GM23248 (cell line): ENCODE results near the gene EFCAB11. TPM values are rescaled to one million over a fixed set of nuclear protein-coding genes. Genes with fewer than 3 reads are reported as not detected.

Source experiments
- DNase-seq: peaks from one replicate; pipeline ENCODE4 v3.0.0-alpha.2; 2015
- H2AFZ ChIP-seq: fragments of 200-600 bp; sonication (generic); 2 replicates; pipeline ENCODE4 v1.6.1; 2016; ENCODE audit warnings: antibody characterized with exemption
- H3F3A ChIP-seq: fragments of 200-600 bp; sonication (generic); 2 replicates; pipeline ENCODE4 v1.6.1; 2016; ENCODE audit warnings: mild to moderate bottlenecking, antibody characterized with exemption, mixed run types; ENCODE audit not compliant: insufficient read depth
- H3K27ac ChIP-seq: fragments of 200-600 bp; sonication (generic); 2 replicates; pipeline ENCODE4 v1.5.1; 2016; ENCODE audit warnings: mild to moderate bottlenecking
- H3K27me3 ChIP-seq: fragments of 200-600 bp; sonication (generic); replicated peaks from 2 replicates; pipeline ENCODE4 v1.6.1; 2016; ENCODE audit warnings: mild to moderate bottlenecking; ENCODE audit not compliant: insufficient read depth
- H3K36me3 ChIP-seq: fragments of 200-600 bp; sonication (generic); 2 replicates; pipeline ENCODE4 v1.6.1; 2016; ENCODE audit warnings: low read depth, mild to moderate bottlenecking
- H3K4me1 ChIP-seq: fragments of 200-600 bp; sonication (generic); 2 replicates; pipeline ENCODE4 v1.6.1; 2016; ENCODE audit warnings: mild to moderate bottlenecking; ENCODE audit not compliant: insufficient read depth
- H3K4me2 ChIP-seq: fragments of 200-600 bp; sonication (generic); one replicate; pipeline ENCODE4 v1.6.1; 2016; ENCODE audit warnings: mild to moderate bottlenecking; ENCODE audit not compliant: unreplicated experiment
- H3K4me3 ChIP-seq: fragments of 200-600 bp; sonication (generic); 2 replicates; pipeline ENCODE4 v1.5.1; 2016; ENCODE audit warnings: mild to moderate bottlenecking
- H3K79me2 ChIP-seq: fragments of 200-600 bp; sonication (generic); 2 replicates; pipeline ENCODE4 v1.6.1; 2016; ENCODE audit warnings: mild to moderate bottlenecking; ENCODE audit not compliant: insufficient read depth
- H3K9ac ChIP-seq: fragments of 200-600 bp; sonication (generic); 2 replicates; pipeline ENCODE4 v1.6.1; 2016; ENCODE audit warnings: mild to moderate bottlenecking
- H3K9me2 ChIP-seq: fragments of 200-600 bp; sonication (generic); 2 replicates; pipeline ENCODE4 v1.6.1; 2016; ENCODE audit warnings: mixed run types, mild to moderate bottlenecking, moderate library complexity; ENCODE audit not compliant: insufficient read depth
- H3K9me3 ChIP-seq: fragments of 200-600 bp; sonication (generic); one replicate; pipeline ENCODE4 v1.6.1; 2017; ENCODE audit warnings: low read depth
- H4K20me1 ChIP-seq: fragments of 200-600 bp; sonication (generic); 2 replicates; pipeline ENCODE4 v1.6.0; 2016; ENCODE audit not compliant: insufficient read depth
- EZH2 ChIP-seq: fragments of 200-600 bp; sonication (generic); IDR thresholded peaks from 2 replicates; pipeline ENCODE4 v1.6.1; 2018; ENCODE audit warnings: antibody characterized with exemption, mild to moderate bottlenecking; ENCODE audit not compliant: insufficient read depth, poor library complexity, severe bottlenecking
- EZH2phosphoT487 ChIP-seq: fragments of 200-600 bp; sonication (generic); IDR thresholded peaks from 2 replicates; pipeline ENCODE4 v1.6.1; 2018; ENCODE audit warnings: antibody characterized with exemption, moderate library complexity, mild to moderate bottlenecking, low read depth; ENCODE audit not compliant: insufficient read depth
- WGBS, 2 experiments: methylation state at CpG; one replicate each; pipeline ENCODE4 v1.1.6; 2015 to 2017; ENCODE audit warnings: low lambda C conversion rate in 2 of 2, low coverage in 1 of 2; ENCODE audit errors: missing lambda C conversion rate in 2 of 2; 5-methylcytosine and 5-hydroxymethylcytosine counted together
- in situ Hi-C: fragments of 300-500 bp; cut with MboI; formaldehyde crosslinking; loops from 2 replicates; pipeline ENCODE4 v1.15.0; 2020
- polyA plus RNA-seq: library from polyadenylated mRNA; unstranded; fragments of >200 nt; fragmentation: Nextera tagmentation; extraction: Ambion mirVana; gene quantifications from 2 replicates; pipeline ENCODE4 v1.2.1, GENCODE V29; 2016
- total RNA-seq: library from RNA; depleted of rRNA; stranded (reverse); fragments of >200 nt; shearing (Covaris generic); gene quantifications from 2 replicates; pipeline ENCODE4 v1.2.3, GENCODE V29; 2014

Gene EFCAB11
- total and polyA plus RNA-seq, 2 experiments from 2014 or later: 7.9 to 16.4 TPM

GRCh38 chr14:89797148-89797547, 157.4 kb downstream of the EFCAB11 start:
- TF ChIP-seq EZH2: no peak
- TF ChIP-seq EZH2phosphoT487: no peak
- H3K27me3 ChIP-seq: no peaks in the 10 kb centered on the region
- H3K4me3 ChIP-seq: no peak overlapping the region
- H3K36me3 ChIP-seq: no peaks in the 10 kb centered on the region
- no peak overlapping the region for H3K4me2 ChIP-seq
- 55 to 58% methylated on average over 5 of the region's 5 CpGs for whole genome bisulfite sequencing, 2 experiments
- H3K79me2 ChIP-seq: no peaks in the 10 kb centered on the region
- no peak overlapping the region for H3K9ac ChIP-seq
- peaks cover 21% of the 10 kb centered on the region; the same call in 1 of the 2 replicates for H3K4me1 ChIP-seq
- no peak overlapping the region for H3K27ac ChIP-seq
- no peaks in the 10 kb centered on the region for H3K9me2 ChIP-seq
- in situ Hi-C loops: no loop called here
- H4K20me1 ChIP-seq: no peaks in the 10 kb centered on the region
- no peaks in the 10 kb centered on the region for H3K9me3 ChIP-seq
- DNase-seq: no peak
- H2AFZ ChIP-seq: no peak overlapping the region
- 0 out of 2 replicates have a peak, but pooled peaks cover 7% of the 10 kb centered on the region for H3F3A ChIP-seq

DNA sequence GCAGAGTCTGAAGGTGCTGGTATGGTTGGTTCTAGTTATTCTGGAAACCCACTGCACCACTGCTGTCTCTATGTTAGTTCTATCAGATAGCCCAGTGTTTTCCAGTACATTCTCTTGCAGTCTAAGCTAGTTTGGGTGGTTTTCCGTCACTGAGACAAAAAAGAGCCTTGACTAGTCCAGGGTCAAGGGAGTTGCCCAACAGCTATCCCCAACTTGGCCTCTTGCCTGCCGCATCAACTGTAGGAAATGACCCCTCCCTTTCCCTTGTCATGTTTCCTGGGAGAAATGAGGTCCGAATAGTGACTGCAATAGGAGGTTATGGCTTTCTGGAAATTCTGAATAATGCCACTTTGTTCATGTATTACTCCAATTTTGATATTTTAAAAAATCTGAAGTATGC, 160.4 kb downstream of the EFCAB11 start:
- no peak for TF ChIP-seq EZH2phosphoT487
- no peak for TF ChIP-seq EZH2
- Histone ChIP-seq H3K79me2 (no peaks in the 10 kb centered on the region), H3K9me2 (no peaks in the 10 kb centered on the region), H3K4me2 (no peak overlapping the region), H3K27ac (no peak overlapping the region), H2AFZ (no peak overlapping the region), H3K9me3 (no peaks in the 10 kb centered on the region), H4K20me1 (no peaks in the 10 kb centered on the region), H3F3A (no peaks in the 10 kb centered on the region), H3K9ac (no peak overlapping the region), H3K4me3 (no peak overlapping the region), H3K27me3 (no peaks in the 10 kb centered on the region), H3K4me1 (peaks cover 14% of the 10 kb centered on the region; the same call in 1 of the 2 replicates), H3K36me3 (no peaks in the 10 kb centered on the region)
- WGBS, 2 experiments: 27 to 31% methylated on average over 3 of the region's 3 CpGs
- in situ Hi-C loops: no loop called here
- DNase-seq: peak; percentile 53

DNA sequence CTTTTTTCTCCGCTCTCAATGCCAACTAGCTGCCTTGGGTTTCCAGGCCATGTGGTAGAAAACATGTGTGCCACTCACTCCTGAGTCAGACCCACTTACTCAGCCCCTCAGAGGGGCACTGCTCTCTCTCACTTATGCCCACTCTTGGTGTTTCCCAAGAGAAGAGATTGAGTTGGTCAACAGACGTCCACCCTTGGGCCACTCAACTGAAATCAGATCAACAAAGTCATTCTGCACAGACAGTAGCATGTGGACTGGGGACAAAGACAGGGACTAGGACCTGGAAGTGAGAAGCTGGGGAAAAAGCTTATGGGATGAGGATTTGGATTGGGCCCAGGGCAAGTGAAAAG, 161.2 kb downstream of the EFCAB11 start:
- Histone ChIP-seq H2AFZ (peak overlapping the region; percentile 5; the same call in 1 of the 2 replicates), H3K9ac (no peak overlapping the region), H3K36me3 (no peaks in the 10 kb centered on the region), H3K27me3 (no peaks in the 10 kb centered on the region), H3K9me3 (no peaks in the 10 kb centered on the region), H3K4me3 (no peak overlapping the region), H3K4me2 (no peak overlapping the region), H3K9me2 (no peaks in the 10 kb centered on the region), H3K4me1 (peaks cover 14% of the 10 kb centered on the region; the same call in 1 of the 2 replicates), H3F3A (no peaks in the 10 kb centered on the region), H3K27ac (no peak overlapping the region), H3K79me2 (no peaks in the 10 kb centered on the region), H4K20me1 (no peaks in the 10 kb centered on the region)
- WGBS, 2 experiments: 67 to 80% methylated on average over 2 of the region's 2 CpGs
- in situ Hi-C loops: no loop called here
- TF ChIP-seq EZH2phosphoT487 (no peak), EZH2 (no peak)
- no peak for DNase-seq

DNA sequence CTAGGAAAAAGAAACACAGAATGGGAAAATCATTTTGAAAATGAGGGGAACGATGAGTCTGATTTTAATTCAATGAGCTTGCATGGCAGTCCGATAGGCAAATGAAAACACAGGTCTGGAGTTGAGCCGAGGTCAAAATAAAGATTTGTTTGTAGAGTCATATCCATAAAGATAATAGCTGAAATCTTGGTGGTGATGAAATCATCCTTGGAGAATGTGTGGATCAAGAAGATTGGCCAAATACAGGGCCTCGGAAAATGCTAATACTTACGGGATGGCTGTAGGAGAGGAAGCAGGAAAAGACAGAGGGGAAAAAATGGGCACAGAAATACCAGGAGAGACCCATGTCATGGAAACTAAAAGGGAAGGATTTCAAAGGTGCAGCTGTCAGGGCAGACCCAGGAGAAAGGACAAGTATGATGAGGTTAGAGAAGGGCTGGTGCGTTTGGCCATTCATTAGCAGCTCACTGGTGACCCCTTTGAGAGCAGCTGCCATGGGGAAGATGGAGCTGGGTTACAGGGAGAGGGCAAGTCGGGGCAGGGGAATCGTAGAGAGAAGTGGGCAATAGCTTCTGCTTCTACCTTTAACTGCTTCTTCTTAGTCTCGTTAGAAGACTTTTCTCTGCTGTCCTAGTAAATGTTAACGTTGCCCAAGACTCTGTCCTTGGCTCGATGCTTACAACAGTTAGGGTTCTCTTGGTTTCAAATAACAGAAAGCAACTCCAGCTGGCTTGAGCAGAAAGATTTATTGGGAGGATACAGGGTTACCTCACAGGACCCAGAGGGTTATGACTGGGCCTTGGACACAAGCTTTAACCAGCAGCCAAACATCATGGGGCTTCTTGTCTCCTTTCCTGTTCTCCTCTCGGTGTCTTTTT, 161.8 kb downstream of the EFCAB11 start:
- H3K9me3 ChIP-seq: no peaks in the 10 kb centered on the region
- H3K27me3 ChIP-seq: no peaks in the 10 kb centered on the region
- H3K79me2 ChIP-seq: no peaks in the 10 kb centered on the region
- H3K36me3 ChIP-seq: no peaks in the 10 kb centered on the region
- H3K27ac ChIP-seq: no peak overlapping the region
- no peak overlapping the region for H3K4me2 ChIP-seq
- peaks cover 14% of the 10 kb centered on the region; the same call in 1 of the 2 replicates for H3K4me1 ChIP-seq
- H3K9ac ChIP-seq: no peak overlapping the region
- peak overlapping the region; percentile 5; the same call in 1 of the 2 replicates for H2AFZ ChIP-seq
- in situ Hi-C loops: no loop called here
- H3F3A ChIP-seq: no peaks in the 10 kb centered on the region
- DNase-seq: peak; percentile 42
- no peak overlapping the region for H3K4me3 ChIP-seq
- H4K20me1 ChIP-seq: no peaks in the 10 kb centered on the region
- TF ChIP-seq EZH2phosphoT487: no peak
- no peak for TF ChIP-seq EZH2
- no peaks in the 10 kb centered on the region for H3K9me2 ChIP-seq
- 30 to 39% methylated on average over 12 of the region's 12 CpGs for WGBS, 2 experiments

GRCh38 chr14:89787525-89787924, 167.0 kb downstream of the EFCAB11 start:
- in situ Hi-C loops: no loop called here
- DNase-seq: peak; percentile 67
- no peaks in the 10 kb centered on the region for H4K20me1 ChIP-seq
- H3F3A ChIP-seq: no peaks in the 10 kb centered on the region
- H3K4me1 ChIP-seq: peaks cover 5% of the 10 kb centered on the region; the same call in 1 of the 2 replicates
- no peak overlapping the region for H3K4me3 ChIP-seq
- H3K79me2 ChIP-seq: no peaks in the 10 kb centered on the region
- H3K27ac ChIP-seq: no peak overlapping the region
- no peak overlapping the region for H2AFZ ChIP-seq
- H3K27me3 ChIP-seq: no peaks in the 10 kb centered on the region
- H3K9me2 ChIP-seq: no peaks in the 10 kb centered on the region
- H3K4me2 ChIP-seq: no peak overlapping the region
- H3K9me3 ChIP-seq: no peaks in the 10 kb centered on the region
- TF ChIP-seq EZH2phosphoT487 (no peak), EZH2 (no peak)
- H3K36me3 ChIP-seq: no peaks in the 10 kb centered on the region
- no peak overlapping the region for H3K9ac ChIP-seq
- WGBS, 2 experiments: 66 to 80% methylated on average over 4 of the region's 4 CpGs
